A673 (cell line): ENCODE data around the gene DUOXA1.

Experiments used
- EZH2 ChIP-seq: fragments of 200-600 bp; sonication (generic); IDR thresholded peaks from 2 replicates; pipeline ENCODE4 v1.6.1; 2017; ENCODE audit warnings: borderline replicate concordance, low read depth, mild to moderate bottlenecking, mixed read lengths, antibody characterized with exemption, low read length; ENCODE audit not compliant: poor library complexity, severe bottlenecking
- TF ChIP-seq, protein P1 (sequence below): fragments of 300-800, 200-600 bp; sonication (generic); conservative IDR thresholded peaks from 2 replicates; pipeline ENCODE4 v1.5.1; 2017; ENCODE audit warnings: low read depth, mild to moderate bottlenecking, antibody characterized with exemption, low read length, moderate library complexity, mixed read lengths

- TF ChIP-seq, protein P1, sequence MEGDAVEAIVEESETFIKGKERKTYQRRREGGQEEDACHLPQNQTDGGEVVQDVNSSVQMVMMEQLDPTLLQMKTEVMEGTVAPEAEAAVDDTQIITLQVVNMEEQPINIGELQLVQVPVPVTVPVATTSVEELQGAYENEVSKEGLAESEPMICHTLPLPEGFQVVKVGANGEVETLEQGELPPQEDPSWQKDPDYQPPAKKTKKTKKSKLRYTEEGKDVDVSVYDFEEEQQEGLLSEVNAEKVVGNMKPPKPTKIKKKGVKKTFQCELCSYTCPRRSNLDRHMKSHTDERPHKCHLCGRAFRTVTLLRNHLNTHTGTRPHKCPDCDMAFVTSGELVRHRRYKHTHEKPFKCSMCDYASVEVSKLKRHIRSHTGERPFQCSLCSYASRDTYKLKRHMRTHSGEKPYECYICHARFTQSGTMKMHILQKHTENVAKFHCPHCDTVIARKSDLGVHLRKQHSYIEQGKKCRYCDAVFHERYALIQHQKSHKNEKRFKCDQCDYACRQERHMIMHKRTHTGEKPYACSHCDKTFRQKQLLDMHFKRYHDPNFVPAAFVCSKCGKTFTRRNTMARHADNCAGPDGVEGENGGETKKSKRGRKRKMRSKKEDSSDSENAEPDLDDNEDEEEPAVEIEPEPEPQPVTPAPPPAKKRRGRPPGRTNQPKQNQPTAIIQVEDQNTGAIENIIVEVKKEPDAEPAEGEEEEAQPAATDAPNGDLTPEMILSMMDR = no peak
- no peak for TF ChIP-seq EZH2
Observed at GRCh38 chr15:45116006-45116481, 13.6 kb downstream of the DUOXA1 start.
